SK-N-MC (cell line): Measurements from ENCODE around the gene TRPM5.

ENCODE experiments used
- DNase-seq: peaks from one replicate; pipeline ENCODE4 v3.0.0-alpha.2; 2011; ENCODE audit warnings: low read depth, low spot score
- H3K27ac ChIP-seq: fragments of 200-600 bp; sonication (generic); 2 replicates; pipeline ENCODE4 v1.5.1; 2016; ENCODE audit warnings: mixed run types
- H3K36me3 ChIP-seq: fragments of 200-600 bp; sonication (generic); 2 replicates; pipeline ENCODE4 v1.6.1; 2017; ENCODE audit warnings: antibody characterized with exemption, low read length, mixed read lengths; ENCODE audit not compliant: insufficient read depth
- H3K4me3 ChIP-seq: fragments of 200-600 bp; sonication (generic); 2 replicates; pipeline ENCODE4 v1.5.1; 2016
- H3K9ac ChIP-seq: fragments of 200-600 bp; sonication (generic); 2 replicates; pipeline ENCODE4 v1.8.0; 2017; ENCODE audit warnings: mixed run types, mixed read lengths; ENCODE audit not compliant: insufficient read length
- H3K9me3 ChIP-seq: fragments of 200-600 bp; sonication (generic); 2 replicates; pipeline ENCODE4 v1.6.1; 2017; ENCODE audit warnings: low read depth, mild to moderate bottlenecking, antibody characterized with exemption, low read length, moderate library complexity, mixed read lengths
- EZH2 ChIP-seq: fragments of 200-600 bp; sonication (generic); IDR thresholded peaks from one replicate; pipeline ENCODE4 v1.6.1; 2017; ENCODE audit warnings: antibody characterized with exemption
- FOXP2 ChIP-seq: optimal IDR thresholded peaks from 2 replicates; pipeline ENCODE3; 2011; ENCODE audit warnings: mild to moderate bottlenecking, moderate library complexity; ENCODE audit not compliant: insufficient read depth; ENCODE audit errors: extremely low read length, control extremely low read depth
- POLR2AphosphoS5 ChIP-seq: IDR thresholded peaks from 2 replicates; pipeline ENCODE4 v1.6.1; 2012; ENCODE audit warnings: mild to moderate bottlenecking, low read depth, low read length, borderline replicate concordance

The TRPM5 gene

DNA sequence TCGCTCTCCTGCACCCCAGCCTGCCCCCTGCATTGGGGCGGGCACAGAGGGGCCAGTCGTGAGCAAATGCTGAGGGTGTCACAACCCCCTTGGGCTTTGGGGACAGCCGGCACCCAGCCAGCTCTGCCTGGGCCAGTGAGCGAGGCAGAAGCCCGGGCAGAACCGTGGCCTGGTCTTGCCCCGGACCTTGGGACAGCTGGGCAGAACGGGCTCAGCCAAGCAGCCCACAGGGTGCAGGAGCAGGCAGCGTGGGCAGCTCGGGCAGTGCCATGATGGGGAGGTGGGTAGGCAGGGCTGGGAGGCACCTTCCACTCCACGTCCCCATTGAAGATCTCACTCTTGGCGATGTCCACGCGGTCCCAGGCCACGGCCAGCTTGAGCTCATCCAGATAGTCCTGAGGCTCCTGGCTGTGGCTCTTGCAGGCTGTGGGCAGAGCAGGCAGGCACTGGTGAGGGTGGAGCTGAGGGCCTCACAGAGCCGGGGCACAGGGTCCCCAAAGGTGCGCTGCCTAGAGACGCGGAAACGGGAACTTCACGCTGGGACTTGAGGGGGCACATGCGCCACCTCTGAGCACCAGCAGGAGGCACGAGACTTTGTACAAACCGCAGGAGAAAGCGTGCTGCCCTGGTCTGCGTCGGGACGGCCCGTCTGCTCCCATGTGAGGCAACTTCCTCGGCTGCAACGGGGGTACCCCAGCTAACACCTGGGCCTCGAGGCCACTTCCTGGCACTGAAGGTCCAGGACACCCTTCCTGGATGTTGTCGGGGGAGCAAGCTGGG is 28.5 kb downstream of the TRPM5 start:
- Histone ChIP-seq H3K27ac (no peak overlapping the region), H3K36me3 (no peaks in the 10 kb centered on the region), H3K9ac (no peak overlapping the region), H3K4me3 (no peak overlapping the region), H3K9me3 (no peaks in the 10 kb centered on the region)
- no peak for DNase-seq
- TF ChIP-seq POLR2AphosphoS5 (no peak), EZH2 (no peak), FOXP2 (no peak)

DNA sequence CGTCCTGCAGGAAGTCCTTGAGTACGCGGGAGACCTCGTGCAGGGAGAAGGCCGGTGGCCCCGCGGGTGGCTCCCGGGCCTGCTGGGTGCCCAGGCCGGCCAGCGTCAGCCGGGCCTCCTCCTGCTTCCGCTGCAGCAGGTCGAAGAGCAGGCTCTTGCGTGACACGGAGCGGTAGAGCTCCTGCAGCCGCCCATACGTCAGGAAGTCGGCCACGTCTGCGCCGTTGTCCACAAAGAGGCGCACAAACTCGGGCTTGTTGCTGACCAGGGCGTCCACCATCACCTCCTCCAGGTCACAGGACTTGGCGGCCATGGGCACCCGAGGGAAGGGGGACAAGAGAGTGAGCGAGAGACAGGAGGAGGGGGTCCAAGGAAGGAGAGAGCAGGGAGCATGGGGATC is 29.1 kb downstream of the TRPM5 start:
- Histone ChIP-seq H3K36me3 (no peaks in the 10 kb centered on the region), H3K27ac (no peak overlapping the region), H3K9ac (no peak overlapping the region), H3K9me3 (no peaks in the 10 kb centered on the region), H3K4me3 (no peak overlapping the region)
- no peak for DNase-seq
- TF ChIP-seq EZH2, result no peak
- no peak for TF ChIP-seq POLR2AphosphoS5
- no peak for TF ChIP-seq FOXP2

DNA sequence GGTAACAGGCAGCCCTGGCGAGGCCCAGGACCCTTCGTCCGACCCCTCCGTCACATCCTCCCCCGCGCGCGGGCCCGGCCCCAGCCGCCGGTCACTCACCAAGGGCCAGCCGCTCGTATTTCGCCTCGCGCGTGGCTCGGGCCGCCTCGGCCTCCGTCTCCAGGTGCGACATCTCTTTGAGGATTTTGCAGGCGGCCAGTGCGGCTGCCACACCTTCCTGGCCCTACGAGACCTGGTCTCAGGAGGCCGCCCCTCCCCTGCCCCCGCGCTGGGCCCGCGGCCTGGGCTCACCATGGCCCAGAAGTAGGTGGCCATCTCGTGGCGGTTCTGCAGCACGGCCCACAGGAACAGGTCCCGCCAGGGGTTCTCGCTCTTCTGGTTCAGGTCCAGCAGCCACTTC is 29.7 kb downstream of the TRPM5 start:
- no peak for DNase-seq
- TF ChIP-seq EZH2, result no peak
- TF ChIP-seq FOXP2, result no peak
- TF ChIP-seq POLR2AphosphoS5, result no peak
- Histone ChIP-seq H3K4me3 (no peak overlapping the region), H3K27ac (no peak overlapping the region), H3K36me3 (no peaks in the 10 kb centered on the region), H3K9ac (no peak overlapping the region), H3K9me3 (no peaks in the 10 kb centered on the region)

DNA sequence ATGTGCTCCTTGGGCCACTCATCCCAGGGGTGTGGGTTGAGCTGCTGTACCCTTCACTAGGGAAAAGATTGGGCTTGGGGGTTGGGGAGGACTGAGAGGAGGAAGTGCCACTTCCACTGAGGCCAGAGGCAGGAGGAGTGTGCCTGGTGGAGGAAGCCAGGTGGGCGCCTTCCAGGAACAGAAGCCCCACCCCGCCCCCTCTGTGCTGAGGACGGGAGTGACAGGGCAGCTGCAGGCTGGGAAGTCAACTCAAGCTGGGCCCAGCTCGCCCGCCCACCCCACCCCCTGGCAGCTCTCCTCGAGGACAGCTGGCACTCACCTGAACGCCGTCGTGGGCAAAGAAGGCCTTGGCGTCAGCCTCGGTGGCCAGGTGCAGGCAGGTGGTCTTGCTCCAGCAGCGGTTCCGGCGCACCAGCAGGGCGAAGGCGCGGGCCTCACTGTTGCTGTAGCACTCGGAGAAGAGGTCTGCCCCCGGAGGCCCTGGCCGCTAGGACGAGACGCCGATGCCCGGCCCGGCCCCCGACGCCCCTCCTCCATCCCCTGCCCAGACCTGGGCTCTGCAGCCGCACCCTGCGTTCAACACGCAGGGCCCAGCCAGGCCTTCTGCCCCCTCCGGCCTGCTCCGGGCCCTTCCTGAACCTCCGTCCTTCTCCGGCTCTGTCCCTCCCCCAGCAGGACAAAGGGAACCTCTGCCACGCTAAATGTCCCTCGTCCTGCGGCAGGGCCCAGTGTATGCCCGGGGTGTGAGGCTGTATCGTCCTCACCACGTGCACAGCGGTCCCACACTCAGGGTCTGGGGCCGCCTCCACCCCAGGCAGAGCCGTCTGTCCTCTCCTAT is 30.4 kb downstream of the TRPM5 start:
- H3K4me3 ChIP-seq, result no peak overlapping the region
- no peak for DNase-seq
- H3K9ac ChIP-seq, result no peak overlapping the region
- no peak overlapping the region for H3K27ac ChIP-seq
- H3K36me3 ChIP-seq, result no peaks in the 10 kb centered on the region
- TF ChIP-seq POLR2AphosphoS5 (no peak), FOXP2 (no peak), EZH2 (no peak)
- no peaks in the 10 kb centered on the region for H3K9me3 ChIP-seq

DNA sequence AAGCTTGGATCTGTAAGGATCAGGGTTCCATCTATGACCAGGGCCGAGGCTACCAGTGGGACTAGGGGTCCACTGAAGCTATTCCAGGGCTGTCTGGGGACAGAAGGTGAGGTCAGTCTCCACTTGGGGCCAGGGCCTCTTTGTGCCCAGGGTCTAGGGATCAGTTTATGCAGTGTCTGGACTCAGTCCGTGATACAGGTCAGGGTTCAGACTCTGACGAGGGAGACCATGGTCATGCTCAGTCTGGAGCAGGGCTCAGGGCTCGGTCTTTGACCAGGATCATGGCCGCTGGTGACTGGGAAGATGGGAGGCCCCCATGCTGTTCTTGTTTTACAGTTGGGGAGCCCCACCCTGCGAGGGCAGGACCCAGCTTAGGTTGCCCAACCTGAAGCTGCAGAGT is 32.0 kb downstream of the TRPM5 start:
- Histone ChIP-seq H3K4me3 (no peak overlapping the region), H3K9me3 (no peaks in the 10 kb centered on the region), H3K36me3 (no peaks in the 10 kb centered on the region), H3K27ac (no peak overlapping the region), H3K9ac (no peak overlapping the region)
- TF ChIP-seq EZH2 (no peak), FOXP2 (no peak), POLR2AphosphoS5 (no peak)
- DNase-seq, result no peak

DNA sequence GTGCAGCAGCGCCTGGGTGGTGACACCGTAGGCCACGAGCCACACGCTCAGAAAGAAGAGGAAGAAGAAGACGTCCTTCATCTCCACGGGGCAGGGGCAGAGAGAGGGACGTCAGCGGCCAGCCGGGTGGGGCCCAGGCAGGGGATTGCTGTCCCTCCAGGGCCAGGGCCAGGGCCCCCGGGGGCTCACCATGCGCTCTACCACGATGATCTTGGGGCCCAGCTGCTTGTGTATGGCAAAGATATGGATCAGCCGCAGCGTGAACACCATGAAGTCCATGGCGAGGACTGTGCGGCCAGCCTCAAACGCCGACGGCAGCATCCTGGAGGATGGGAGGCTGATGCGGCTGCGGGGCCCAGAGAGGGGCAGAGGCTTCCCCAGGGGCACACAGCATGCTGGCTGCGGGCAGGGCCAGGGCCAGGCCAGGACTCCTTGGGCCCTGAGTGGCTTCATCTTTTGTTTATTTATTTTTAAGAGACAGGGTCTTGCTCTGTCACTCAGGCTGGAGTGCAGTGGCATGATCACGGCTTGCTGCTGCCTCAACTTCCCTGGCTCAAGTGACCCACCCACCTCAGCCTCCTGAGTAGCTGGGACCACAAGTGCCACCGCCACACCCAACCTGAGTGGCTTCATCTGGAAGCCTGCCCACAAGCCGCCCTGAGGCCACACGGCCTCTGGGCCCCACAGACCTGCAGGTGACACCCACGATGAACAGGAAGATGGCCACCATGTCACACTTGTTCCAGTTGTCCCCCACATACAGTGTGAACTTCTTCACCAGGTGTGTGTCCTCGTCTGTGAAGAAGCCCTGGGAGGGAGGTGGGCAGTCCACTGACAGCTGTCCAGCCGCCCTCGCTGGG is 32.6 kb downstream of the TRPM5 start:
- DNase-seq, result no peak
- Histone ChIP-seq H3K36me3 (no peaks in the 10 kb centered on the region), H3K27ac (no peak overlapping the region), H3K4me3 (no peak overlapping the region), H3K9me3 (no peaks in the 10 kb centered on the region), H3K9ac (no peak overlapping the region)
- TF ChIP-seq EZH2 (no peak), FOXP2 (no peak), POLR2AphosphoS5 (no peak)

DNA sequence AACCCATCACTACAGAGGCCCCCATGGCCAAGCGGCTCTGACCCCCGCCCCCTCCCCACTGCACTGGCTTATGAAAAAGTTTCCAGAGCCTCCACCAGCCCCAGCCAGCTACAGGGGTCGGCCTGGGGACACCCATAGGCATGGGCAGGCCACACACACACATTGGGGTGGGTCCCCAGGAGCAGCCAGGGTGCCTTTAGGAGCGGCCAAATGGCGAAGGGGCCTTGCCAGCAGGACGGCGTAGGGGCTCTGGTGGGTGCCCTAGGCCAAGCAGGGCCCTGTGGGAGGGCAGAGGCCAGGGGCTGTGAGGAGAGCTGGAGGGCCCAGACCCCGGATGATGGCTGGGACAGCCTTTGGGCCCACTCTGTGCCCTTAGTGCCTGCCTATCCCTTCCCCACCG is 33.7 kb downstream of the TRPM5 start:
- TF ChIP-seq FOXP2 (no peak), EZH2 (no peak), POLR2AphosphoS5 (no peak)

More for the DNA sequence above, 33.7 kb downstream of the TRPM5 start:
- DNase-seq, result no peak
- H3K9ac ChIP-seq, result no peak overlapping the region
- no peak overlapping the region for H3K27ac ChIP-seq
- no peaks in the 10 kb centered on the region for H3K9me3 ChIP-seq
- no peak overlapping the region for H3K4me3 ChIP-seq
- H3K36me3 ChIP-seq, result no peaks in the 10 kb centered on the region
